ENCODE data around the gene ELOA2.
"Not testable (repeated sequence)": the region's sequence is repeated elsewhere in the genome, so short reads cannot be mapped to it uniquely, and the experiment has no call there.

Gene ELOA2

GRCh38 chr18:47020757-47021156, 14.7 kb downstream of the ELOA2 start:
- DNase-seq: not testable (repeated sequence)

- not testable (repeated sequence) for DNase-seq
These were observed 15.6 kb downstream of the ELOA2 start for GRCh38 chr18:47019870-47020269.

All from nucleus accumbens (tissue), 56 donors.